MCF 10A (cell line): ENCODE results near the gene INTS15. TPM values are rescaled to one million over a fixed set of nuclear protein-coding genes. Genes with fewer than 3 reads are reported as not detected.

Experiments used
- BruUV-seq: library from RNA; stranded (reverse); fragments of 400-500 nt; replicated peaks from 2 replicates; lab custom pipeline; 2021; lab: Mats Ljungman, UMichigan
- CTCF ChIA-PET: fragments of 300-600 bp; sonication (Branson Sonifier 250); formaldehyde crosslinking; extraction: SDS; loops from one replicate; lab custom pipeline; 2021; ENCODE audit warnings: antibody characterized with exemption, inconsistent platforms; lab: Yijun Ruan, JAX
- POLR2A ChIA-PET: fragments of 300-600, 350-650 bp; sonication (Branson Sonifier 250); formaldehyde crosslinking; extraction: SDS; loops from one replicate; lab custom pipeline; 2020; ENCODE audit warnings: antibody characterized with exemption, inconsistent platforms; lab: Yijun Ruan, JAX
- DNase-seq: peaks from one replicate; pipeline ENCODE4 v3.0.0-alpha.2; 2018; ENCODE audit not compliant: unreplicated experiment
- H3K27ac Mint-ChIP-seq: one replicate; pipeline ENCODE4 v1.8.0; 2022; ENCODE audit warnings: mild to moderate bottlenecking, low read depth, mixed read lengths; ENCODE audit not compliant: unreplicated experiment
- H3K27me3 Mint-ChIP-seq: one replicate; pipeline ENCODE4 v1.8.0; 2022; ENCODE audit warnings: mixed read lengths; ENCODE audit not compliant: insufficient read depth, unreplicated experiment
- H3K36me3 Mint-ChIP-seq: one replicate; pipeline ENCODE4 v1.8.0; 2022; ENCODE audit warnings: mild to moderate bottlenecking, moderate library complexity, mixed read lengths; ENCODE audit not compliant: insufficient read depth, unreplicated experiment
- H3K4me1 Mint-ChIP-seq: one replicate; pipeline ENCODE4 v1.8.0; 2022; ENCODE audit warnings: mixed read lengths; ENCODE audit not compliant: insufficient read depth, unreplicated experiment
- H3K4me3 Mint-ChIP-seq: one replicate; pipeline ENCODE4 v1.8.0; 2022; ENCODE audit warnings: mild to moderate bottlenecking, moderate library complexity, mixed read lengths; ENCODE audit not compliant: unreplicated experiment
- H3K9me3 Mint-ChIP-seq: one replicate; pipeline ENCODE4 v1.8.0; 2022; ENCODE audit warnings: mixed read lengths; ENCODE audit not compliant: unreplicated experiment
- CTCF ChIP-seq: fragments of 200-600 bp; IDR thresholded peaks from one replicate; pipeline ENCODE4 v1.8.0; 2022; ENCODE audit warnings: antibody characterized with exemption, mild to moderate bottlenecking; ENCODE audit not compliant: unreplicated experiment
- intact Hi-C: fragments of 100-400 bp; cut with micrococcal nuclease; formaldehyde crosslinking; loops from 2 replicates; pipeline ENCODE4 v1.14.1; 2022
- total RNA-seq: library from RNA; stranded (reverse); gene quantifications from 2 replicates; pipeline ENCODE4 v1.2.3, GENCODE V29; 2022

Gene INTS15
- total RNA-seq, 1 experiment from 2014 or later: 26.5 TPM

GRCh38 chr7:6650086-6650485 is 60.3 kb downstream of the INTS15 start:
- POLR2A ChIA-PET: no interaction called here
- H3K27me3 Mint-ChIP-seq: no peaks in the 10 kb centered on the region
- BruUV-seq: no TSS peak
- TF ChIP-seq CTCF: no peak
- CTCF ChIA-PET: no interaction called here
- H3K9me3 Mint-ChIP-seq: no peaks in the 10 kb centered on the region
- DNase-seq: no peak
- H3K4me3 Mint-ChIP-seq: no peak overlapping the region
- H3K27ac Mint-ChIP-seq: no peak overlapping the region
- intact Hi-C loops: no loop called here
- no peaks in the 10 kb centered on the region for H3K4me1 Mint-ChIP-seq
- H3K36me3 Mint-ChIP-seq: peaks cover 64% of the 10 kb centered on the region

- Mint-ChIP-seq H3K36me3 (peaks cover 64% of the 10 kb centered on the region), H3K4me3 (no peak overlapping the region), H3K9me3 (no peaks in the 10 kb centered on the region), H3K4me1 (no peaks in the 10 kb centered on the region), H3K27me3 (no peaks in the 10 kb centered on the region), H3K27ac (no peak overlapping the region)
- TF ChIP-seq CTCF: no peak
- no TSS peak for BruUV-seq
- intact Hi-C loops: no loop called here
- ChIA-PET CTCF (interaction anchor here (0.6 kb wide), 1 partner anchor 61 kb away, joined by 3 read pairs; no protein-coding TSS in a partner anchor), POLR2A (no interaction called here)
- DNase-seq: no peak
Observed at GRCh38 chr7:6650521-6651011, 60.7 kb downstream of the INTS15 start.

GRCh38 chr7:6651851-6652445 is 62.1 kb downstream of the INTS15 start:
- CTCF ChIA-PET: interaction anchor here (0.6 kb wide), 1 partner anchor 74 kb away, joined by 3 read pairs; no protein-coding TSS in a partner anchor
- Mint-ChIP-seq H3K4me1 (no peaks in the 10 kb centered on the region), H3K27ac (no peak overlapping the region), H3K9me3 (no peaks in the 10 kb centered on the region), H3K27me3 (no peaks in the 10 kb centered on the region), H3K36me3 (peaks cover 64% of the 10 kb centered on the region), H3K4me3 (no peak overlapping the region)
- intact Hi-C loops: no loop called here
- POLR2A ChIA-PET: no interaction called here
- no peak for TF ChIP-seq CTCF
- no peak for DNase-seq
- no TSS peak for BruUV-seq

GRCh38 chr7:6652446-6653011 is 62.7 kb downstream of the INTS15 start:
- Mint-ChIP-seq H3K36me3 (peaks cover 58% of the 10 kb centered on the region), H3K27me3 (no peaks in the 10 kb centered on the region)

More at GRCh38 chr7:6652446-6653011, 62.7 kb downstream of the INTS15 start:
- H3K4me1 Mint-ChIP-seq: no peaks in the 10 kb centered on the region
- intact Hi-C loops: no loop called here
- ChIA-PET POLR2A (no interaction called here), CTCF (interaction anchor here (0.6 kb wide), 1 partner anchor 47 kb away, joined by 3 read pairs; no protein-coding TSS in a partner anchor)
- no TSS peak for BruUV-seq
- TF ChIP-seq CTCF: no peak
- H3K9me3 Mint-ChIP-seq: no peaks in the 10 kb centered on the region
- H3K4me3 Mint-ChIP-seq: no peak overlapping the region
- H3K27ac Mint-ChIP-seq: no peak overlapping the region
- no peak for DNase-seq
